Measurements from ENCODE around the gene EFNA4. TPM values are rescaled to one million over a fixed set of nuclear protein-coding genes. Genes with fewer than 3 reads are reported as not detected.

The EFNA4 gene
- total and polyA plus RNA-seq, 2 donors (not counting 1 experiment from before 2014, with no cell fraction given): 8.4 to 10.6 TPM

GRCh38 chr1:155026154-155026553, 37.4 kb upstream of the EFNA4 start:
- Histone ChIP-seq H3K4me3 (ENCODE audit: control extremely low read depth in 1 of 5, extremely low read depth in 1 of 5, insufficient read depth in 1 of 5, low read depth in 2 of 5, low read length in 4 of 5) (no peak overlapping the region), H3K4me2 (replicated peaks; ENCODE audit: low read depth, low read length, poor library complexity, severe bottlenecking) (no peak overlapping the region), H3K9me3 (ENCODE audit: control extremely low read depth in 1 of 3, control insufficient read depth in 2 of 3, insufficient read depth in 1 of 3, low read length in 2 of 3) (no peaks in the 10 kb centered on the region), H4K20me1 (ENCODE audit: control insufficient read depth, insufficient read depth, low read length, poor library complexity, severe bottlenecking) (no peaks in the 10 kb centered on the region), H3K4me1 (ENCODE audit: control insufficient read depth in 2 of 2, insufficient read depth in 2 of 2, low read length in 2 of 2) (no peaks in the 10 kb centered on the region), H3K9ac (ENCODE audit: low read length) (no peak overlapping the region), H2AFZ (ENCODE audit: insufficient read depth, low read depth, low read length, poor library complexity, severe bottlenecking) (no peak overlapping the region), H3K36me3 (replicated peaks in 1 of 2; ENCODE audit: control extremely low read depth in 1 of 2, control insufficient read depth in 1 of 2, extremely low read depth in 1 of 2, insufficient read depth in 2 of 2, low read length in 1 of 2) (no peaks in the 10 kb centered on the region), H3K27ac (ENCODE audit: low read length in 2 of 2) (no peak overlapping the region), H3K27me3 (replicated peaks in 1 of 4; ENCODE audit: control extremely low read depth in 1 of 4, control insufficient read depth in 3 of 4, insufficient read depth in 4 of 4, low read length in 3 of 4) (no peaks in the 10 kb centered on the region), H3K79me2 (ENCODE audit: control insufficient read depth, insufficient read depth, low read length) (peaks cover 3% of the 10 kb centered on the region)
- WGBS (ENCODE audit: insufficient coverage): 85% methylated on average over 9 of the region's 9 CpGs
- no peak overlapping the region for H3K4me3 Mint-ChIP-seq
- ChIA-PET CTCF (interaction anchor here (1.3 kb wide), 1 partner anchor 9 kb away, joined by 3 read pairs; no protein-coding TSS in a partner anchor), POLR2A (no interaction called here)
- no peaks in the 10 kb centered on the region for H3K27me3 Mint-ChIP-seq
- intact Hi-C loops (cut with micrococcal nuclease): no loop called here
- TF ChIP-seq EZH2 (IDR thresholded peaks at IDR 0.05; ENCODE audit: borderline replicate concordance, insufficient read depth, low read depth, low read length, poor library complexity, severe bottlenecking): no peak
- TF ChIP-seq, protein P1, sequence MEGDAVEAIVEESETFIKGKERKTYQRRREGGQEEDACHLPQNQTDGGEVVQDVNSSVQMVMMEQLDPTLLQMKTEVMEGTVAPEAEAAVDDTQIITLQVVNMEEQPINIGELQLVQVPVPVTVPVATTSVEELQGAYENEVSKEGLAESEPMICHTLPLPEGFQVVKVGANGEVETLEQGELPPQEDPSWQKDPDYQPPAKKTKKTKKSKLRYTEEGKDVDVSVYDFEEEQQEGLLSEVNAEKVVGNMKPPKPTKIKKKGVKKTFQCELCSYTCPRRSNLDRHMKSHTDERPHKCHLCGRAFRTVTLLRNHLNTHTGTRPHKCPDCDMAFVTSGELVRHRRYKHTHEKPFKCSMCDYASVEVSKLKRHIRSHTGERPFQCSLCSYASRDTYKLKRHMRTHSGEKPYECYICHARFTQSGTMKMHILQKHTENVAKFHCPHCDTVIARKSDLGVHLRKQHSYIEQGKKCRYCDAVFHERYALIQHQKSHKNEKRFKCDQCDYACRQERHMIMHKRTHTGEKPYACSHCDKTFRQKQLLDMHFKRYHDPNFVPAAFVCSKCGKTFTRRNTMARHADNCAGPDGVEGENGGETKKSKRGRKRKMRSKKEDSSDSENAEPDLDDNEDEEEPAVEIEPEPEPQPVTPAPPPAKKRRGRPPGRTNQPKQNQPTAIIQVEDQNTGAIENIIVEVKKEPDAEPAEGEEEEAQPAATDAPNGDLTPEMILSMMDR (IDR thresholded peaks at IDR 0.05): no peak
- no peaks in the 10 kb centered on the region for H3K4me1 Mint-ChIP-seq
- DNase-seq: no peak
- no peak overlapping the region for H3K27ac Mint-ChIP-seq
- no peak for ATAC-seq (ENCODE audit: low read depth)
- H3K9me3 Mint-ChIP-seq (ENCODE audit: insufficient read depth): no peaks in the 10 kb centered on the region

- no peaks in the 10 kb centered on the region for H3K9me3 ChIP-seq (ENCODE audit: control extremely low read depth in 1 of 3, control insufficient read depth in 2 of 3, insufficient read depth in 1 of 3, low read length in 2 of 3)
- no peak for ATAC-seq (ENCODE audit: low read depth)
- H3K27ac Mint-ChIP-seq: no peak overlapping the region
- no peak overlapping the region for H3K4me2 ChIP-seq (replicated peaks; ENCODE audit: low read depth, low read length, poor library complexity, severe bottlenecking)
- ChIA-PET CTCF (no interaction called here), POLR2A (no interaction called here)
- DNase-seq: no peak
- no peaks in the 10 kb centered on the region for H4K20me1 ChIP-seq (ENCODE audit: control insufficient read depth, insufficient read depth, low read length, poor library complexity, severe bottlenecking)
- no peak overlapping the region for H3K4me3 Mint-ChIP-seq
- H3K27me3 Mint-ChIP-seq: no peaks in the 10 kb centered on the region
- intact Hi-C loops (cut with micrococcal nuclease): no loop called here
- WGBS (ENCODE audit: insufficient coverage): 97% methylated on average over 6 of the region's 6 CpGs
- H3K36me3 ChIP-seq (replicated peaks in 1 of 2; ENCODE audit: control extremely low read depth in 1 of 2, control insufficient read depth in 1 of 2, extremely low read depth in 1 of 2, insufficient read depth in 2 of 2, low read length in 1 of 2): no peaks in the 10 kb centered on the region
- H3K9me3 Mint-ChIP-seq (ENCODE audit: insufficient read depth): no peaks in the 10 kb centered on the region
- H3K9ac ChIP-seq (ENCODE audit: low read length): no peak overlapping the region
- H3K79me2 ChIP-seq (ENCODE audit: control insufficient read depth, insufficient read depth, low read length): peaks cover 3% of the 10 kb centered on the region
- no peaks in the 10 kb centered on the region for H3K27me3 ChIP-seq (replicated peaks in 1 of 4; ENCODE audit: control extremely low read depth in 1 of 4, control insufficient read depth in 3 of 4, insufficient read depth in 4 of 4, low read length in 3 of 4)
- H3K4me1 Mint-ChIP-seq: no peaks in the 10 kb centered on the region
- TF ChIP-seq, protein P1 (IDR thresholded peaks at IDR 0.05): no peak
- TF ChIP-seq EZH2 (IDR thresholded peaks at IDR 0.05; ENCODE audit: borderline replicate concordance, insufficient read depth, low read depth, low read length, poor library complexity, severe bottlenecking): no peak
- no peak overlapping the region for H3K27ac ChIP-seq (ENCODE audit: low read length in 2 of 2)
- H3K4me1 ChIP-seq (ENCODE audit: control insufficient read depth in 2 of 2, insufficient read depth in 2 of 2, low read length in 2 of 2): no peaks in the 10 kb centered on the region
- H2AFZ ChIP-seq (ENCODE audit: insufficient read depth, low read depth, low read length, poor library complexity, severe bottlenecking): no peak overlapping the region
- no peak overlapping the region for H3K4me3 ChIP-seq (ENCODE audit: control extremely low read depth in 1 of 5, extremely low read depth in 1 of 5, insufficient read depth in 1 of 5, low read depth in 2 of 5, low read length in 4 of 5)
Measured at GRCh38 chr1:155026588-155026987, 37.0 kb upstream of the EFNA4 start.
